Lower lobe of right lung (tissue), 2 donors: ENCODE data around the gene SEPTIN1. TPM values are rescaled to one million over a fixed set of nuclear protein-coding genes. Genes with fewer than 3 reads are reported as not detected.
A peak's percentile ranks its signal among the peaks of the same experiment; 100 is the strongest.
"Not testable (repeated sequence)": the region's sequence is repeated elsewhere in the genome, so short reads cannot be mapped to it uniquely, and the experiment has no call there.

Experiments used
- ATAC-seq, 2 donors: fragments of 200-7000 bp; cut with Tn5 transposase; one replicate each; pipeline ENCODE4 v1.9.1; 2020 to 2022; ENCODE audit warnings: mild to moderate bottlenecking in 2 of 2, moderate library complexity in 2 of 2
- DNase-seq: peaks from one replicate; pipeline ENCODE4 v3.0.0-alpha.2; 2020
- H3K27ac ChIP-seq: fragments of 200-600 bp; one replicate; pipeline ENCODE4 v1.8.0; 2022
- H3K27me3 ChIP-seq: fragments of 200-600 bp; one replicate; pipeline ENCODE4 v1.8.0; 2022; ENCODE audit warnings: low read depth
- H3K36me3 ChIP-seq: fragments of 200-600 bp; one replicate; pipeline ENCODE4 v1.8.0; 2022; ENCODE audit warnings: mild to moderate bottlenecking
- H3K4me1 ChIP-seq: fragments of 200-600 bp; one replicate; pipeline ENCODE4 v1.8.0; 2022
- H3K4me3 ChIP-seq: fragments of 200-600 bp; one replicate; pipeline ENCODE4 v1.8.0; 2022; ENCODE audit warnings: mild to moderate bottlenecking
- H3K9me3 ChIP-seq: fragments of 200-600 bp; one replicate; pipeline ENCODE4 v1.8.0; 2022
- intact Hi-C: fragments of 100-400 bp; cut with DNase I; formaldehyde crosslinking; loops from one replicate; pipeline ENCODE4 v1.11.0; 2022
- total RNA-seq: library from RNA; stranded (reverse); fragmentation: NEBNext Ultra II Directional; extraction: Animal tissue kit (Norgen Biotek cat#: 25700); gene quantifications from one replicate; pipeline ENCODE4 v1.2.1, GENCODE V29; 2021
- TF ChIP-seq, protein P1 (sequence below): fragments of 200-600 bp; IDR thresholded peaks from one replicate; pipeline ENCODE4 v1.8.0; 2022; ENCODE audit warnings: antibody characterized with exemption, mild to moderate bottlenecking
- donor health status: DM: no; HTN: yes; CAD: no; lungs with severe emphysema.

SEPTIN1 gene
- total RNA-seq, 1 donor from 2014 or later = 6.0 TPM

DNA sequence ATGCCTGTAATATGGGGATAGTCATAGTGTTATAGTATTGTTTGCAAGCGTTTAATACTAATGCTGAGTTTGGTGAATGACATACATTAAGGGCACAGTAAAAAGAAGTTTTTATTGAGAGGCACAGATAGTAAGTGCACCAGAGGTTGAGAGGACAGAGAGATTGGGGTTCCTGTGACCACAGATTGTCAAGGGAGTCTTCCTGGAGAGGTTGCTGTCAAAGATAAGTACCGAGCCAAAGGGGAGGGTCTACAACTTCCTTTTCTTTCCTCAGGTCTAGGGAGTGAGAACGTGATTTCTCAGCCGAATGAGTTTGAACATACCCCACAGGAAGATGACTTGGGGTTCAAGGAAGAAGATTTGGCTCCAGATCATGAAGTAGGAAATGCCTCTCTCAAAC is 14.7 kb upstream of the SEPTIN1 start:
- no peak for DNase-seq
- H3K36me3 ChIP-seq = peaks cover 18% of the 10 kb centered on the region
- TF ChIP-seq, protein P1, sequence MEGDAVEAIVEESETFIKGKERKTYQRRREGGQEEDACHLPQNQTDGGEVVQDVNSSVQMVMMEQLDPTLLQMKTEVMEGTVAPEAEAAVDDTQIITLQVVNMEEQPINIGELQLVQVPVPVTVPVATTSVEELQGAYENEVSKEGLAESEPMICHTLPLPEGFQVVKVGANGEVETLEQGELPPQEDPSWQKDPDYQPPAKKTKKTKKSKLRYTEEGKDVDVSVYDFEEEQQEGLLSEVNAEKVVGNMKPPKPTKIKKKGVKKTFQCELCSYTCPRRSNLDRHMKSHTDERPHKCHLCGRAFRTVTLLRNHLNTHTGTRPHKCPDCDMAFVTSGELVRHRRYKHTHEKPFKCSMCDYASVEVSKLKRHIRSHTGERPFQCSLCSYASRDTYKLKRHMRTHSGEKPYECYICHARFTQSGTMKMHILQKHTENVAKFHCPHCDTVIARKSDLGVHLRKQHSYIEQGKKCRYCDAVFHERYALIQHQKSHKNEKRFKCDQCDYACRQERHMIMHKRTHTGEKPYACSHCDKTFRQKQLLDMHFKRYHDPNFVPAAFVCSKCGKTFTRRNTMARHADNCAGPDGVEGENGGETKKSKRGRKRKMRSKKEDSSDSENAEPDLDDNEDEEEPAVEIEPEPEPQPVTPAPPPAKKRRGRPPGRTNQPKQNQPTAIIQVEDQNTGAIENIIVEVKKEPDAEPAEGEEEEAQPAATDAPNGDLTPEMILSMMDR = no peak
- H3K4me1 ChIP-seq = peaks cover 48% of the 10 kb centered on the region
- H3K27ac ChIP-seq = no peak overlapping the region
- intact Hi-C loops = no loop called here
- no peaks in the 10 kb centered on the region for H3K9me3 ChIP-seq
- ATAC-seq = no peak
- H3K4me3 ChIP-seq = no peak overlapping the region
- no peaks in the 10 kb centered on the region for H3K27me3 ChIP-seq

GRCh38 chr16:30396627-30397026 is 14.3 kb upstream of the SEPTIN1 start:
- DNase-seq, ATAC-seq, H3K9me3 ChIP-seq, intact Hi-C loops, H3K27me3 ChIP-seq, H3K4me3 ChIP-seq, H3K27ac ChIP-seq: not testable (repeated sequence)
- peaks cover 48% of the 10 kb centered on the region for H3K4me1 ChIP-seq
- peaks cover 18% of the 10 kb centered on the region for H3K36me3 ChIP-seq

- peak overlapping the region; percentile 91 for H3K4me3 ChIP-seq
- no peak for DNase-seq
- no peaks in the 10 kb centered on the region for H3K9me3 ChIP-seq
- H3K27ac ChIP-seq = peak overlapping the region; percentile 80
- ATAC-seq = no peak
- TF ChIP-seq, protein P1 = no peak
- H3K27me3 ChIP-seq = no peaks in the 10 kb centered on the region
- peaks cover 43% of the 10 kb centered on the region for H3K4me1 ChIP-seq
- peaks cover 18% of the 10 kb centered on the region for H3K36me3 ChIP-seq
- intact Hi-C loops = no loop called here
These were observed 13.7 kb upstream of the SEPTIN1 start for GRCh38 chr16:30395992-30396585.

- ATAC-seq (peak; percentile 97), DNase-seq (peak; percentile 92)
- Histone ChIP-seq H3K27me3 (no peaks in the 10 kb centered on the region), H3K4me3 (peak within 1 kb of the TSS; percentile 91), H3K9me3 (no peaks in the 10 kb centered on the region), H3K27ac (peak within 1 kb of the TSS; percentile 80), H3K4me1 (peaks cover 40% of the 10 kb centered on the region), H3K36me3 (peaks cover 18% of the 10 kb centered on the region)
- intact Hi-C loops = no loop called here
- TF ChIP-seq, protein P1 = peak; percentile 15
These were observed 13.0 kb upstream of the SEPTIN1 start, which contains the start of gene ZNF48 for GRCh38 chr16:30395155-30395991. Gene ZNF48, plus strand, starts transcription at chr16:30395420. Its CDS starts 375 bp downstream, at chr16:30395795.

DNA sequence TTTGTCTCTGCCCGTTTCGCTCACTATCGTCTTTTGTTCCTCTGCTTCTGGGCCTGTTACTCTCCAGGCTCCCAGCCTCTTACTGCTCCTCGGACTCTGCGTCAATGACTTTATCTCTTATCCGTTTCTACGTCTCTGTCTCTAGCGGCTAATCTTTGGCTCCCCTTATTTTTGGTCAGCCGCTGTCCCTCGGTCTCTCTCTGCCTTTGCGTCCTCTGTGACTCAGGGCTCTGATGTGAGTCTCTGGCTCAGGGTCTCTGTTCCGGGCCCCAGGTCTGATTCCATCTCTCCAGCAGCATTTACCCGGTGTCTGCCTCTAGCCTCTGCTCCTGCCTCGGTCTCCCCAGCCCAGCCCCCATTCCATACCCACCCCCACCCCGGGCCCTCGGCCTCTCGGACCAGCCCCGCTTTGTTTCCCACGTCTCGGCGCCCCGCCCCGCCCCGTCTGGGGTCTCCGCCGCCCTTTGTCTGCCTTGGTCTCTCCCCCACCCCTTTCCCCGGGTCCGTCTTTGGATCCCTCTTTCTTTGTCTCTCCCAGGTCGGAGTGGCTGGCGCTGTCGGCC is 12.3 kb upstream of the SEPTIN1 start:
- ATAC-seq (peak; percentile 7 to 25), DNase-seq (no peak)
- TF ChIP-seq, protein P1 = no peak
- Histone ChIP-seq H3K36me3 (peaks cover 18% of the 10 kb centered on the region), H3K4me1 (peaks cover 34% of the 10 kb centered on the region), H3K27ac (peak overlapping the region; percentile 80), H3K27me3 (no peaks in the 10 kb centered on the region), H3K4me3 (peak overlapping the region; percentile 91), H3K9me3 (no peaks in the 10 kb centered on the region)
- intact Hi-C loops = no loop called here
